GM12878 (cell line): Measurements from ENCODE around the gene PPP1R12B. TPM values are rescaled to one million over a fixed set of nuclear protein-coding genes. Genes with fewer than 3 reads are reported as not detected.

Source experiments
- ATAC-seq: fragments of 200-7000 bp; cut with Tn5 transposase; 3 replicates; pipeline ENCODE4 v1.9.1; 2020; ENCODE audit warnings: mild to moderate bottlenecking, moderate library complexity
- BruUV-seq: library from RNA; stranded (reverse); fragments of 400-500 nt; replicated peaks from 2 replicates; lab custom pipeline; 2021; lab: Mats Ljungman, UMichigan
- CTCF ChIA-PET: fragments of 300-600 bp; sonication (Branson Sonifier 250); formaldehyde crosslinking; extraction: SDS; loops from one replicate; lab custom pipeline; 2021; ENCODE audit warnings: inconsistent platforms; lab: Yijun Ruan, JAX
- POLR2A ChIA-PET: fragments of 350-600 bp; formaldehyde crosslinking; extraction: SDS; loops from one replicate; lab custom pipeline; 2021; ENCODE audit warnings: inconsistent platforms; lab: Charles Lee
- RAD21 ChIA-PET: fragments of 300-600 bp; sonication (Branson Sonifier 250); formaldehyde crosslinking; loops from one replicate; lab custom pipeline; 2023; ENCODE audit warnings: antibody characterized with exemption; ENCODE audit not compliant: unreplicated experiment; lab: Charles Lee
- SMC1A ChIA-PET: fragments of 300-600 bp; sonication (Branson Sonifier 250); formaldehyde crosslinking; loops from one replicate; lab custom pipeline; 2023; ENCODE audit not compliant: unreplicated experiment, uncharacterized antibody; lab: Charles Lee
- DNase-seq: peaks from one replicate; pipeline ENCODE4 v3.0.0-alpha.2; 2011; ENCODE audit warnings: low read depth, low spot score
- FAIRE-seq: peaks from 3 replicates; lab custom pipeline; 2011; peaks lifted over from hg19 to GRCh38; lab: Jason Lieb, UNC
- H2AFZ ChIP-seq: 2 replicates; pipeline ENCODE4 v1.6.0; 2011; ENCODE audit warnings: low read depth, low read length, control low read depth; ENCODE audit not compliant: control insufficient read depth
- H3K27ac ChIP-seq: 2 replicates; pipeline ENCODE4 v1.5.1; 2011; ENCODE audit warnings: control low read depth; ENCODE audit not compliant: control insufficient read depth, insufficient read depth
- H3K27me3 ChIP-seq, 2 experiments: replicated peaks in 1 of 2; 2 replicates each; pipeline versions ENCODE4 v1.6.0 to v1.6.1; 2011; ENCODE audit warnings: low read length in 1 of 2; ENCODE audit not compliant: control insufficient read depth in 2 of 2, insufficient read depth in 2 of 2
- H3K36me3 ChIP-seq, 2 experiments: 2 replicates each; pipeline ENCODE4 v1.5.1; 2011; ENCODE audit warnings: low read length in 1 of 2; ENCODE audit not compliant: control insufficient read depth in 2 of 2, insufficient read depth in 2 of 2
- H3K4me1 ChIP-seq: 2 replicates; pipeline ENCODE4 v1.6.1; 2011; ENCODE audit warnings: mild to moderate bottlenecking, low read length, moderate library complexity, mixed read lengths; ENCODE audit not compliant: control insufficient read depth, insufficient read depth
- H3K4me2 ChIP-seq: 2 replicates; pipeline ENCODE4 v1.6.0; 2011; ENCODE audit warnings: control low read depth; ENCODE audit not compliant: control insufficient read depth, insufficient read depth
- H3K4me3 ChIP-seq: fragments of 200-600 bp; sonication (generic); 2 replicates; pipeline ENCODE4 v1.5.1; 2016
- H3K79me2 ChIP-seq: 2 replicates; pipeline ENCODE4 v1.6.0; 2011; ENCODE audit warnings: low read length; ENCODE audit not compliant: control insufficient read depth, insufficient read depth
- H3K9ac ChIP-seq: 2 replicates; pipeline ENCODE4 v1.8.0; 2011; ENCODE audit warnings: low read length, control low read depth, mixed read lengths; ENCODE audit not compliant: control insufficient read depth, insufficient read depth
- H3K9me3 ChIP-seq: replicated peaks from 3 replicates; pipeline ENCODE4 v1.5.1; 2011; ENCODE audit warnings: mild to moderate bottlenecking, low read length; ENCODE audit not compliant: control insufficient read depth, insufficient read depth
- H4K20me1 ChIP-seq: 2 replicates; pipeline ENCODE4 v1.6.0; 2011; ENCODE audit not compliant: control insufficient read depth, insufficient read depth
- ATF7 ChIP-seq: fragments of 450-650 bp; IDR thresholded peaks from 2 replicates; pipeline ENCODE4 v1.6.1; 2016; ENCODE audit warnings: low read depth, mild to moderate bottlenecking
- CBFB ChIP-seq: IDR thresholded peaks from 2 replicates; pipeline ENCODE4 v1.6.1; 2016; ENCODE audit warnings: antibody characterized with exemption, low read depth
- CREM ChIP-seq: IDR thresholded peaks from 2 replicates; pipeline ENCODE4 v1.6.1; 2014; ENCODE audit warnings: antibody characterized with exemption, low read depth
- CTCF ChIP-seq, 3 experiments: IDR thresholded peaks in 2 of 3; conservative IDR thresholded peaks in 1 of 3; 2 replicates each; pipeline ENCODE4 v1.5.1; 2011; ENCODE audit warnings: low read depth in 3 of 3, low read length in 3 of 3, mild to moderate bottlenecking in 3 of 3, control low read depth in 2 of 3, moderate library complexity in 2 of 3, inconsistent platforms in 1 of 3, mixed read lengths in 1 of 3; ENCODE audit not compliant: control insufficient read depth in 2 of 3, insufficient read depth in 1 of 3; ENCODE audit errors: extremely low read depth in 1 of 3
- FOXK2 ChIP-seq: fragments of 450-650 bp; IDR thresholded peaks from 2 replicates; pipeline ENCODE4 v1.6.1; 2017; ENCODE audit warnings: mild to moderate bottlenecking, moderate library complexity
- IRF4 ChIP-seq: IDR thresholded peaks from 2 replicates; pipeline ENCODE4 v1.6.1; 2011; ENCODE audit warnings: low read depth, low read length
- JUND ChIP-seq: IDR thresholded peaks from 2 replicates; pipeline ENCODE4 v1.6.1; 2012; ENCODE audit warnings: low read depth, mild to moderate bottlenecking, low read length, improper control_type of control experiment, moderate library complexity
- LARP7 ChIP-seq: fragments of 450-650 bp; IDR thresholded peaks from 2 replicates; pipeline ENCODE4 v1.6.1; 2017; ENCODE audit warnings: mild to moderate bottlenecking
- MYC ChIP-seq: IDR thresholded peaks from 2 replicates; pipeline ENCODE4 v1.6.1; 2011; ENCODE audit warnings: mild to moderate bottlenecking, low read length, moderate library complexity, inconsistent platforms; ENCODE audit not compliant: insufficient read depth, insufficient replicate concordance, insufficient read length, severe bottlenecking
- PAX8 ChIP-seq: fragments of 450-650 bp; IDR thresholded peaks from 2 replicates; pipeline ENCODE4 v1.6.1; 2017; ENCODE audit warnings: mild to moderate bottlenecking, moderate library complexity
- RELA ChIP-seq: fragments of 450-650 bp; IDR thresholded peaks from 2 replicates; pipeline ENCODE4 v1.8.0; 2014; ENCODE audit warnings: borderline replicate concordance; ENCODE audit not compliant: partially characterized antibody
- RUNX3 ChIP-seq: IDR thresholded peaks from 2 replicates; pipeline ENCODE4 v1.6.1; 2012; ENCODE audit warnings: low read length, inconsistent platforms
- SMAD1 ChIP-seq: fragments of 450-650 bp; IDR thresholded peaks from 2 replicates; pipeline ENCODE4 v1.6.1; 2018; ENCODE audit warnings: mild to moderate bottlenecking, low read depth; ENCODE audit not compliant: partially characterized antibody
- ZNF217 ChIP-seq: fragments of 450-650 bp; IDR thresholded peaks from 2 replicates; pipeline ENCODE4 v1.6.1; 2017; ENCODE audit warnings: antibody characterized with exemption, mild to moderate bottlenecking
- WGBS: methylation state at CpG from one replicate; pipeline ENCODE4 v1.1.6; 2016; ENCODE audit warnings: low lambda C conversion rate; ENCODE audit not compliant: insufficient replicate concordance, insufficient coverage; ENCODE audit errors: missing lambda C conversion rate; 5-methylcytosine and 5-hydroxymethylcytosine counted together
- in situ Hi-C: fragments of 300-500 bp; cut with MboI; formaldehyde crosslinking; loops from 9 replicates; pipeline ENCODE4 v1.14.3; 2018; ENCODE audit warnings: mixed read lengths
- intact Hi-C: fragments of 100-400 bp; cut with micrococcal nuclease; formaldehyde crosslinking; loops from one replicate; pipeline ENCODE4 v1.14.2; 2022; ENCODE audit not compliant: unreplicated experiment
- polyA plus RNA-seq, 11 experiments: library from polyadenylated mRNA; depleted of rRNA in 4 of 11; unstranded in 6 of 11; stranded (reverse) in 5 of 11; fragments of >200 nt; fragmentation: Nextera tagmentation in 4 of 11; fragmentation: Illumina TruSeq in 1 of 11; extraction: Ambion mirVana in 4 of 11; extraction: Trizol in 1 of 11; gene quantifications; 1 replicate in 1 of 11; 2 replicates in 10 of 11; pipeline versions ENCODE4 v1.2.1 to v1.2.3, GENCODE V29; 2011 to 2016; ENCODE audit warnings: inconsistent platforms in 2 of 11, missing spikeins in 2 of 11, low read depth in 1 of 11
- total RNA-seq, 4 experiments: library from RNA; depleted of rRNA in 3 of 4; stranded (reverse); fragments of >200 nt in 3 of 4; fragmentation: Illumina TruSeq in 1 of 4; extraction: Trizol in 1 of 4; gene quantifications; 2 replicates each; pipeline versions ENCODE4 v1.2.1 to v1.2.3, GENCODE V29; 2013 to 2021

Gene PPP1R12B
- total and polyA plus RNA-seq, 10 of the 15 experiments (the other 5 are each of a cell fraction or from before 2014, with no cell fraction given) = 0.29 to 9.4 (median 4.7) TPM

DNA sequence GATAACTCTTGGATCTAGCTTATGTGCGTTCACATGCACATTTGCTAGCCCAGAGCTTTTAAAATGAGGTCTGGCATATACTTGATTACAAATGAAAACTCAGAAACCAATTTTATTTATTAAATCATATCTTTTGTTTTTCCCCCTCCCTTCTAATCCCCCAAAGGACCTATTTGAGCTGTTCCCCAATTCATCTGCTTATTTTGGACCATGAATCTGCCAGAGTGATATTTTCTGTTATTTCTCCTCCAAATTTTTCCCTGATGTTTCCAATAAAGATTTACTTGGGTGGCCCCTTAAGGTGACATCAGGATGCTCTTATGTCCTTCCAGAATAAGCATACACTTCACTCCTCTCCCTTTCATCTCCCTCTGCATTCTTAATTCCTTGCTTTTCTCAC lies 238.4 kb downstream of the PPP1R12B start (continued):
- TF ChIP-seq JUND = no peak
- no peak for TF ChIP-seq PAX8

DNA sequence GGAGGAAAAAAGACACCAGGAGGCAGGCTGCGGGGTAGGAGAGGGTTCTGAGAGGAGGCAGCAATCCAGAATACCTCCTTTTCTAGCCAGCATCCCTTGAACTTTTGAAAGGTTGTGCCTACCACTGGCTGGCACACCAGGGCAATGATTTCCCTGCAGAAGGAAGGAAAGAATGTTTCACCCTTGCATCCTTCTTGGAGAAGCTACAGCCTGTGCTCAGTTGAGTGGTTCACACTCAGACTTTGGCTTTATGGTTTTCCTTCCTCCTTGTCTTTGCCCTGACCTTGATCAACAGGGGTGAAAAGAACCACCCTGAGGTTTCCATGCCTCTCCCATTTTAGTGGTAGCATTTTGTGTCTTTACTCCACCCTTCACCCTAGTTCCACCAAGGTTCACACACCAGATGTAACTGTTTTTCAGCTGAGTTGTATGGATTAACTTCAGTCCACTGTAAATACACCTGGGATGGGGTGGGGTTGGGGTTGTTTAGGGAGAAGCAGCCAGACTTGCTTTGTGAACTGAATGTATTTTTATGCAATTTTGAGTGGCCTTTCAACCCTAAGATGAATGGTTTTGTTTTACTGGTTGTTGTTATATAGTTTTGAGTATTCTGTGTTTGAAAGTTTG lies 239.5 kb downstream of the PPP1R12B start:
- Histone ChIP-seq H3K9me3 (no peaks in the 10 kb centered on the region), H3K4me3 (no peak overlapping the region), H3K4me1 (peaks cover 10% of the 10 kb centered on the region), H3K79me2 (no peaks in the 10 kb centered on the region), H3K36me3 (no peaks in the 10 kb centered on the region), H4K20me1 (0 out of 2 replicates have a peak, but pooled peaks cover 4% of the 10 kb centered on the region)
- no TSS peak for BruUV-seq
- no peak for FAIRE-seq
- 0% methylated on average over 1 of the region's 1 CpG for WGBS
- no peak for ATAC-seq
- TF ChIP-seq RUNX3 (no peak), CREM (no peak), SMAD1 (no peak), LARP7 (no peak), CBFB (no peak), JUND (no peak), CTCF (IDR thresholded peaks at IDR 0.05 in 2 of 3, conservative IDR thresholded peaks at IDR 0.05 in 1 of 3; ENCODE audit: control insufficient read depth in 2 of 3, extremely low read depth in 1 of 3, insufficient read depth in 1 of 3, low read depth in 3 of 3, low read length in 3 of 3) (no peak), IRF4 (no peak), ATF7 (no peak), RELA (no peak), FOXK2 (no peak), MYC (no peak), ZNF217 (no peak), PAX8 (no peak)
- TF ChIP-seq, all 136 proteins: peak for 0
- intact Hi-C loops = no loop called here
- ChIA-PET POLR2A (no interaction called here), CTCF (interaction anchor here (2.7 to 4.3 kb wide), 2 partner anchors 14 to 132 kb away, joined by 8 to 33 read pairs; no protein-coding TSS in a partner anchor), SMC1A (interaction anchor here (0.8 to 2.1 kb wide), 3 partner anchors 12 to 39 kb away, joined by 3 to 7 read pairs (median 4); no protein-coding TSS in a partner anchor), RAD21 (no interaction called here)
- no peak for DNase-seq
- Histone ChIP-seq H3K27me3 (no peaks in the 10 kb centered on the region), H3K27ac (no peak overlapping the region), H2AFZ (no peak overlapping the region), H3K4me2 (no peak overlapping the region), H3K9ac (no peak overlapping the region)
- in situ Hi-C loops = no loop called here
